Epidermal melanocyte (primary cell): ENCODE data around the gene PRPF19.

ENCODE experiments used
- DNase-seq: peaks from one replicate; pipeline ENCODE4 v3.0.0; 2011; ENCODE audit warnings: low spot score; ENCODE audit not compliant: insufficient read length

Gene PRPF19

GRCh38 chr11:60845338-60845737 is 61.0 kb downstream of the PRPF19 start:
- DNase-seq, result no peak

DNA sequence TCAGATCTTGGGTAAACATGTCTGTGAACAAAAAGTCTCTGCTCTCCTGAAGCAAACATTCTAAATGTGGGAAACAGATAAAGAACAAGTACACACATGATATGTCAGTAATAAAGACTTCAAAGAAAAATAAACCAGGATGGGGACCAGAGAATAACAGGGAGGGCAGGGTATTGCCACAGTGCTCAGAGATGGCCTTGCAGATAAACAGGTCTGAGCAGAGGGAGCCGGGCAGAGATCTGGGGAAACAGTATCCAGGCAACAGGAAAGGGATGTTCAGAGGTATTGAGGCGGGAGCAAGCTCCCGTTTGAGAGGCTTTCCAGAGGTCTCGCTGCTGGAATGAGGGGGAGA is 61.5 kb downstream of the PRPF19 start:
- no peak for DNase-seq

- DNase-seq, result no peak
Observed at GRCh38 chr11:60844045-60844869, 62.1 kb downstream of the PRPF19 start.

- no peak for DNase-seq
Observed at GRCh38 chr11:60842668-60843600, 63.5 kb downstream of the PRPF19 start.

GRCh38 chr11:60841797-60842667 is 64.4 kb downstream of the PRPF19 start, which contains the start of gene CCDC86:
TSS of gene CCDC86 (plus strand) at chr11:60842113. CDS start at chr11:60842125, 12 bp downstream.
- peak; percentile 99 for DNase-seq
